Measurements from ENCODE around the gene ENTPD2.

ENTPD2 gene

GRCh38 chr9:137030006-137030405 lies 23.9 kb downstream of the ENTPD2 start:
- H3K4me3 ChIP-seq (ENCODE audit: low read depth, low read length) = no peak overlapping the region
- DNase-seq (ENCODE audit: low read depth) = no peak
- TF ChIP-seq, protein P1, sequence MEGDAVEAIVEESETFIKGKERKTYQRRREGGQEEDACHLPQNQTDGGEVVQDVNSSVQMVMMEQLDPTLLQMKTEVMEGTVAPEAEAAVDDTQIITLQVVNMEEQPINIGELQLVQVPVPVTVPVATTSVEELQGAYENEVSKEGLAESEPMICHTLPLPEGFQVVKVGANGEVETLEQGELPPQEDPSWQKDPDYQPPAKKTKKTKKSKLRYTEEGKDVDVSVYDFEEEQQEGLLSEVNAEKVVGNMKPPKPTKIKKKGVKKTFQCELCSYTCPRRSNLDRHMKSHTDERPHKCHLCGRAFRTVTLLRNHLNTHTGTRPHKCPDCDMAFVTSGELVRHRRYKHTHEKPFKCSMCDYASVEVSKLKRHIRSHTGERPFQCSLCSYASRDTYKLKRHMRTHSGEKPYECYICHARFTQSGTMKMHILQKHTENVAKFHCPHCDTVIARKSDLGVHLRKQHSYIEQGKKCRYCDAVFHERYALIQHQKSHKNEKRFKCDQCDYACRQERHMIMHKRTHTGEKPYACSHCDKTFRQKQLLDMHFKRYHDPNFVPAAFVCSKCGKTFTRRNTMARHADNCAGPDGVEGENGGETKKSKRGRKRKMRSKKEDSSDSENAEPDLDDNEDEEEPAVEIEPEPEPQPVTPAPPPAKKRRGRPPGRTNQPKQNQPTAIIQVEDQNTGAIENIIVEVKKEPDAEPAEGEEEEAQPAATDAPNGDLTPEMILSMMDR (IDR thresholded peaks at IDR 0.05; ENCODE audit: low read depth, low read length, missing control alignments) = no peak

GRCh38 chr9:137029058-137029936 lies 24.6 kb downstream of the ENTPD2 start:
- no peak for DNase-seq (ENCODE audit: low read depth)
- H3K4me3 ChIP-seq (ENCODE audit: low read depth, low read length) = no peak overlapping the region
- TF ChIP-seq, protein P1 (IDR thresholded peaks at IDR 0.05; ENCODE audit: low read depth, low read length, missing control alignments) = peak; percentile 95

DNA sequence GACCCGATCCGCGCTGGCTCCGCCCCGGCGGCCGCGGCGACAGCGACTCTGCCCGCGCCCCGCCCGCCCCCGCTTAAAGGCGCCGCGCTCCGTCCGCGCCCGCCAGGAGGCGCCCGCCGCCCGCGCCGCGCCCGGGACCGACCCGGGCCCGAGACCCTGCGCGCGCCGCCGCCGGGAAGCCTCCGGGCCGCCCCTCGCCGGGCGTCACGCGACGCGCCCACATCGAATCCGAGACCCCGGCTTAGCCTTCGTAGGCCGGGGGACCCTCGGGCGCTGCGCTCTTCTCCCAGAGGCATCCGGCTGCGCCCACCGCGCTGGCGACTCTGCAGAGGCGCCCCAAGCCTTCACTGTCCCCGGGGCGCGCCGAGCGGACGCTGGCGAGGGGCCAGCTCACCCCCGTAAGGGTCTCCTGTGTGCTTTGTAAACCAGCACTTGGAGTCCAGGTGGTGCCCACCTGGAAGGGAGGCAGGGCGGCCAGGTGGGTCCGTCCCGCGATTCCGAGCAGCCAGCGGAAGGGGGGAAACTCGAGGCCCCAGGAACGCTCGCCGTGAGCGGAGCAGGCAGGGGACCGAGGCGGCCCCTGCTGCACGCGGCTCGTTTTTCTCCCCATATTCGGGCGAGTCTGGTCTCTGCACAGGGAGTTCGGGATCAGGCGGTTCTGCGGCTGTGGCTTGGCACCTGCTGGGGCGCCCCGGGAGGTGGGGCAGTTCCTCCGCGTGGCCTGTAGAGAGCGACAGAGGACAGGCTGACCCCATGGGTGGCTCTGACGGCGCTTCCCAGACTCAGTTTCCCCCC lies 25.4 kb downstream of the ENTPD2 start:
- TF ChIP-seq, protein P1 (IDR thresholded peaks at IDR 0.05; ENCODE audit: low read depth, low read length, missing control alignments) = peak; percentile 70

GRCh38 chr9:137027369-137028262 lies 26.2 kb downstream of the ENTPD2 start, which contains the start of gene ABCA2:
TSS of gene ABCA2 (minus strand) at chr9:137028237. CDS start at chr9:137028140, 97 bp downstream.
- peak within 1 kb of the TSS; percentile 46 for H3K4me3 ChIP-seq (ENCODE audit: low read depth, low read length)
- TF ChIP-seq, protein P1 (IDR thresholded peaks at IDR 0.05; ENCODE audit: low read depth, low read length, missing control alignments) = no peak
- DNase-seq (ENCODE audit: low read depth) = no peak

More for the DNA sequence above, 25.4 kb downstream of the ENTPD2 start:
- H3K4me3 ChIP-seq (ENCODE audit: low read depth, low read length) = peak overlapping the region; percentile 46
- DNase-seq (ENCODE audit: low read depth) = no peak

- TF ChIP-seq, protein P1 (IDR thresholded peaks at IDR 0.05; ENCODE audit: low read depth, low read length, missing control alignments) = no peak
- no peak for DNase-seq (ENCODE audit: low read depth)
- H3K4me3 ChIP-seq (ENCODE audit: low read depth, low read length) = no peak overlapping the region
Measured at GRCh38 chr9:137026828-137027227, 27.0 kb downstream of the ENTPD2 start.

- TF ChIP-seq, protein P1 (IDR thresholded peaks at IDR 0.05; ENCODE audit: low read depth, low read length, missing control alignments) = no peak
- DNase-seq (ENCODE audit: low read depth) = no peak
- no peak overlapping the region for H3K4me3 ChIP-seq (ENCODE audit: low read depth, low read length)
Measured at GRCh38 chr9:137026384-137026783, 27.5 kb downstream of the ENTPD2 start.

Data from GM12864 (cell line).